ENCODE measurements around the gene AOAH. TPM values are rescaled to one million over a fixed set of nuclear protein-coding genes. Genes with fewer than 3 reads are reported as not detected.
"Not testable (repeated sequence)": the region's sequence is repeated elsewhere in the genome, so short reads cannot be mapped to it uniquely, and the experiment has no call there.

AOAH gene
- total and polyA plus RNA-seq, 7 donors = 3.8 to 61.3 (median 16.2) TPM

DNA sequence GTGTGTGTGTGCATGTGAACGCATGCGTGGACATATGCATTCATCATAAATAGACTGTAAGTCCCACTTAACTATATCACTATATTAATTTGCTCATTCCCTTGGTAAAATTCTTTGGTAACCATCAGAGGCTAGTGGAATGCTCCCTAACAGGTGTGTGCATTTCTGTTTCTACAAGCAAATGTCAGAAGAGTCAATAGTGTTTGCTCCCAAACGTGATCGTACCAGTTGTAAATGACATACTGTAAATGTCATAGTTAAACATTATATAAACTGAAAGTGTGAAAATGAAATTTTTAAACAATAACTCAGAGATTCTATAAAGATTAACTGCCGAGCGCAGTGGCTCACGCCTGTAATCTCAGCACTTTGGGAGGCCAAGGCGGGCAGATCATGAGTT, 240.0 kb downstream of the AOAH start:
- 15 to 54% methylated on average over 8 of the region's 8 CpGs for WGBS, 2 donors
- intact Hi-C loops (cut with DNase I) = no loop called here
- no peaks in the 10 kb centered on the region for H3K9me3 ChIP-seq

DNA sequence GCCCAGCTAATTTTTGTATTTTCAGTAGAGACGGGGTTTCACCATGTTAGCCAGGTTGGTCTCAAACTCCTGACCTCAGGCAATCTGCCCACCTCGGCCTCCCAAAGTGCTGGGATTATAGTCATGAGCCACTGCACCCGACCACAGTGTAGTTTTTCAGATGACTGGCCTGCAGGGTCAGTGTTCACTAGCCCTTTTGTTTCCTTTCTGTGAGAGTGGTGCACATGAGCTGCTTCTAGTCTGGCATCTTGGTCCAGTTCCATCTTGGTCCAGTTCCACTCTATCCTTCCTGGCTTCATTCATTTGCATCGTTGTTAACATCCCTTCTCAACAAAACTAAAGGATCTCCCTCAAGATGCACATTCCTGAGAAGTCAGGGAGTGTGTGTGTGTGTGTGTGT, 240.4 kb downstream of the AOAH start:
- H3K27ac ChIP-seq; H3K9me3 ChIP-seq; intact Hi-C loops (cut with DNase I); H3K4me1 ChIP-seq; H3K36me3 ChIP-seq; DNase-seq; H3K4me3 ChIP-seq; H3K27me3 ChIP-seq: not testable (repeated sequence)
- WGBS, 2 donors = 57 to 80% methylated on average over 4 of the region's 4 CpGs

More for the DNA sequence above, 240.0 kb downstream of the AOAH start:
- TF ChIP-seq, protein P1, sequence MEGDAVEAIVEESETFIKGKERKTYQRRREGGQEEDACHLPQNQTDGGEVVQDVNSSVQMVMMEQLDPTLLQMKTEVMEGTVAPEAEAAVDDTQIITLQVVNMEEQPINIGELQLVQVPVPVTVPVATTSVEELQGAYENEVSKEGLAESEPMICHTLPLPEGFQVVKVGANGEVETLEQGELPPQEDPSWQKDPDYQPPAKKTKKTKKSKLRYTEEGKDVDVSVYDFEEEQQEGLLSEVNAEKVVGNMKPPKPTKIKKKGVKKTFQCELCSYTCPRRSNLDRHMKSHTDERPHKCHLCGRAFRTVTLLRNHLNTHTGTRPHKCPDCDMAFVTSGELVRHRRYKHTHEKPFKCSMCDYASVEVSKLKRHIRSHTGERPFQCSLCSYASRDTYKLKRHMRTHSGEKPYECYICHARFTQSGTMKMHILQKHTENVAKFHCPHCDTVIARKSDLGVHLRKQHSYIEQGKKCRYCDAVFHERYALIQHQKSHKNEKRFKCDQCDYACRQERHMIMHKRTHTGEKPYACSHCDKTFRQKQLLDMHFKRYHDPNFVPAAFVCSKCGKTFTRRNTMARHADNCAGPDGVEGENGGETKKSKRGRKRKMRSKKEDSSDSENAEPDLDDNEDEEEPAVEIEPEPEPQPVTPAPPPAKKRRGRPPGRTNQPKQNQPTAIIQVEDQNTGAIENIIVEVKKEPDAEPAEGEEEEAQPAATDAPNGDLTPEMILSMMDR (IDR thresholded peaks at IDR 0.05) = no peak
- TF ChIP-seq EP300 (IDR thresholded peaks at IDR 0.05) = no peak
- TF ChIP-seq POLR2A (IDR thresholded peaks at IDR 0.05) = no peak
- no peak for TF ChIP-seq POLR2AphosphoS5 (IDR thresholded peaks at IDR 0.05)
- no peak overlapping the region for H3K27ac ChIP-seq
- H3K4me3 ChIP-seq = no peak overlapping the region
- no peaks in the 10 kb centered on the region for H3K36me3 ChIP-seq
- H3K27me3 ChIP-seq = no peaks in the 10 kb centered on the region
- no peaks in the 10 kb centered on the region for H3K4me1 ChIP-seq
- no peak for DNase-seq

DNA sequence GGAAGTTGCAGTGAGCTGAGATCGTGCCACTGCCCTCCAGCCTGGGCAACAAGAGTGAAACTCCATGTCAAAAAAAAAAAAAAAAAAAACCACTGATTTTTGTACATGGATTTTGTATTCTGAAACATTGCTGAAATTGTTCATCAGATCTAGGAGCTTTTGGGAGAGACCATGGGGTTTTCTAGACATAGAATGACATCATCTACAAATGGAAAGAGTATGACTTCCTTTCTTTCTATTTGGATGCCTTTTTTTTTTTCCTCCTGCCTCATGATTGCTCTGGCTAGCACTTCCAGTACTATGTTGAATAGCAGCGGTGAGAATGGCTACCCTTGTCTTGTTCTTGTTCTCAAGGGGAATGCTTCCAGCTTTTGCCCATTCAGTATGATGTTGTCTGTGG, 245.5 kb downstream of the AOAH start:
- H3K4me1 ChIP-seq = no peaks in the 10 kb centered on the region
- DNase-seq = no peak
- intact Hi-C loops (cut with DNase I) = no loop called here
- H3K36me3 ChIP-seq = no peaks in the 10 kb centered on the region
- TF ChIP-seq, protein P1 (IDR thresholded peaks at IDR 0.05) = no peak
- TF ChIP-seq EP300 (IDR thresholded peaks at IDR 0.05) = no peak
- TF ChIP-seq POLR2A (IDR thresholded peaks at IDR 0.05) = no peak
- no peak for TF ChIP-seq POLR2AphosphoS5 (IDR thresholded peaks at IDR 0.05)
- no peak overlapping the region for H3K4me3 ChIP-seq
- no peaks in the 10 kb centered on the region for H3K27me3 ChIP-seq
- no peaks in the 10 kb centered on the region for H3K9me3 ChIP-seq
- 93 to 96% methylated on average over 2 of the region's 2 CpGs for WGBS, 2 donors
- no peak overlapping the region for H3K27ac ChIP-seq

DNA sequence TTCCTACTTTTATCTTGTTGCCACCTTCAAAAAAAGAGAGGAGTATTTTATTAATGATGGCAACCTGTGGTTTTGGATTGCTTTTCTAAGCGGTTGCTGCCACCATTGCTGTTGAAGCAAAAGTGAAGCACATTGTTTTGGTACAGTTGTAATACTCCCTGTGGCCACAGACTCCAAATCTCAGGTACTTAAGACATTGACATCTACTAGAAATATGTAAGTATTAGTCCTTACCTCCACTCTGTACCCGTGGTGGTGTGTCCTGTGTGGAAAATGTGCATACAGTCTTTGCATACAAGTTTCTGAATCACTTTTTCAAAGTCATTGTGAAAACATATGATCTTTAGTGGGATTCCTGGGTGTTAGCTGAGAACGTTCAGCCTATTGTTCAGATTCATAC, 248.9 kb downstream of the AOAH start:
- Histone ChIP-seq H3K27me3 (no peaks in the 10 kb centered on the region), H3K4me3 (no peak overlapping the region), H3K27ac (no peak overlapping the region), H3K4me1 (no peaks in the 10 kb centered on the region), H3K9me3 (no peaks in the 10 kb centered on the region), H3K36me3 (no peaks in the 10 kb centered on the region)
- WGBS, 2 donors = 84 to 89% methylated on average over 3 of the region's 3 CpGs
- TF ChIP-seq EP300 (IDR thresholded peaks at IDR 0.05) (no peak), POLR2A (IDR thresholded peaks at IDR 0.05) (no peak), POLR2AphosphoS5 (IDR thresholded peaks at IDR 0.05) (no peak)
- TF ChIP-seq, protein P1 (IDR thresholded peaks at IDR 0.05) = no peak
- no peak for DNase-seq
- intact Hi-C loops (cut with DNase I) = no loop called here

DNA sequence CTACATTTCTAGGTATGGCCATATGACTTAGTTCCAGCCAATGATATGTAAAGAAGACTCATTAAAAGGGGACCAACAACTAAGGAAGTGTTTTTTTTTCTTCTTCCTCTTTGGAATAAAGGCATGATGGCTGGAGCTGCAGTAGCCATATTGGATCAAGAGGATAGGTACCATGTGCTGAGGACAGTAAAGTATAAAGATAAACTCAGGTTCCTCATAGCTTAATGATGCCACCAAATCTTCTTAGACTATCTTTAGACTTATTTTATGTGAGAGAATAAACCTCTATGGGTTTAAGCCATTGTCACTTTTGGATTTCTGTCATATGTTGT, 249.3 kb downstream of the AOAH start:
- Histone ChIP-seq H3K27ac (no peak overlapping the region), H3K4me1 (no peaks in the 10 kb centered on the region), H3K4me3 (no peak overlapping the region), H3K36me3 (no peaks in the 10 kb centered on the region), H3K9me3 (no peaks in the 10 kb centered on the region), H3K27me3 (no peaks in the 10 kb centered on the region)
- intact Hi-C loops (cut with DNase I) = no loop called here
- TF ChIP-seq, protein P1 (IDR thresholded peaks at IDR 0.05) = no peak
- no peak for DNase-seq

All from sigmoid colon (tissue), 7 donors.